ENCODE results near the gene STK32A.
"Not testable (repeated sequence)": the region's sequence is repeated elsewhere in the genome, so short reads cannot be mapped to it uniquely, and the experiment has no call there.

The STK32A gene

GRCh38 chr5:147346006-147346561, 111.3 kb downstream of the STK32A start:
- DNase-seq (ENCODE audit: low read depth in 2 of 2): no peak

- no peak for DNase-seq (ENCODE audit: low read depth in 2 of 2)
These were observed 113.2 kb downstream of the STK32A start for GRCh38 chr5:147348046-147348445.

- DNase-seq (ENCODE audit: low read depth in 2 of 2): no peak
These were observed 113.6 kb downstream of the STK32A start for GRCh38 chr5:147348451-147348850.

- DNase-seq (ENCODE audit: low read depth in 2 of 2): no peak
These were observed 114.4 kb downstream of the STK32A start for GRCh38 chr5:147349241-147349640.

GRCh38 chr5:147359101-147359500, 124.3 kb downstream of the STK32A start:
- DNase-seq (ENCODE audit: low read depth in 2 of 2): no peak

GRCh38 chr5:147359581-147359980, 124.8 kb downstream of the STK32A start:
- no peak for DNase-seq (ENCODE audit: low read depth in 2 of 2)

- no peak for DNase-seq (ENCODE audit: low read depth in 2 of 2)
These were observed 126.0 kb downstream of the STK32A start for GRCh38 chr5:147360816-147361215.

GRCh38 chr5:147361441-147362175, 126.8 kb downstream of the STK32A start:
- DNase-seq (ENCODE audit: low read depth in 2 of 2): no peak

- not testable (repeated sequence) for DNase-seq (ENCODE audit: low read depth in 2 of 2)
These were observed 132.6 kb downstream of the STK32A start for GRCh38 chr5:147367381-147367780.

GRCh38 chr5:147369742-147370374, 135.0 kb downstream of the STK32A start:
- no peak for DNase-seq (ENCODE audit: low read depth in 2 of 2)

- DNase-seq (ENCODE audit: low read depth in 2 of 2): no peak
These were observed 136.5 kb downstream of the STK32A start for GRCh38 chr5:147371290-147371689.

GRCh38 chr5:147372191-147372590, 137.4 kb downstream of the STK32A start:
- no peak for DNase-seq (ENCODE audit: low read depth in 2 of 2)

- no peak for DNase-seq (ENCODE audit: low read depth in 2 of 2)
These were observed 138.5 kb downstream of the STK32A start for GRCh38 chr5:147373328-147373727.

- DNase-seq (ENCODE audit: low read depth in 2 of 2): no peak
These were observed 140.3 kb downstream of the STK32A start for GRCh38 chr5:147375151-147375550.

- no peak for DNase-seq (ENCODE audit: low read depth in 2 of 2)
These were observed 142.9 kb downstream of the STK32A start for GRCh38 chr5:147377682-147378081.

GRCh38 chr5:147381555-147381954, 146.7 kb downstream of the STK32A start:
- DNase-seq (ENCODE audit: low read depth in 2 of 2): no peak

- DNase-seq (ENCODE audit: low read depth in 2 of 2): no peak
These were observed 147.9 kb downstream of the STK32A start for GRCh38 chr5:147382776-147383175.

GRCh38 chr5:147384346-147385193, 149.7 kb downstream of the STK32A start:
- no peak for DNase-seq (ENCODE audit: low read depth in 2 of 2)

GRCh38 chr5:147387109-147387508, 152.3 kb downstream of the STK32A start:
- no peak for DNase-seq (ENCODE audit: low read depth in 2 of 2)

- DNase-seq (ENCODE audit: low read depth in 2 of 2): no peak
These were observed 153.6 kb downstream of the STK32A start for GRCh38 chr5:147388184-147389108.

- DNase-seq (ENCODE audit: low read depth in 2 of 2): no peak
These were observed 155.9 kb downstream of the STK32A start for GRCh38 chr5:147390654-147391225.
